Fibroblast of skin of abdomen (primary cell): Measurements from ENCODE around the gene TBPL1.

Source experiments
- DNase-seq: peaks from one replicate; pipeline ENCODE4 v3.0.0-alpha.2; 2013

The TBPL1 gene

GRCh38 chr6:134007077-134007476, 54.1 kb downstream of the TBPL1 start:
- no peak for DNase-seq

GRCh38 chr6:134009876-134010275, 56.9 kb downstream of the TBPL1 start:
- DNase-seq, result no peak

- DNase-seq, result no peak
These were observed 57.4 kb downstream of the TBPL1 start for GRCh38 chr6:134010400-134010799.

- DNase-seq, result no peak
These were observed 58.0 kb downstream of the TBPL1 start for GRCh38 chr6:134010974-134011373.

- DNase-seq, result no peak
These were observed 61.6 kb downstream of the TBPL1 start for GRCh38 chr6:134014588-134015137.

- DNase-seq, result no peak
These were observed 62.9 kb downstream of the TBPL1 start for GRCh38 chr6:134015719-134016557.

- no peak for DNase-seq
These were observed 63.5 kb downstream of the TBPL1 start for GRCh38 chr6:134016558-134016814.

- no peak for DNase-seq
These were observed 67.0 kb downstream of the TBPL1 start for GRCh38 chr6:134020071-134020470.

GRCh38 chr6:134020543-134020942, 67.5 kb downstream of the TBPL1 start:
- DNase-seq, result no peak

- no peak for DNase-seq
These were observed 67.9 kb downstream of the TBPL1 start for GRCh38 chr6:134020968-134021367.

GRCh38 chr6:134021396-134022122, 68.5 kb downstream of the TBPL1 start:
- no peak for DNase-seq

GRCh38 chr6:134022650-134023049, 69.6 kb downstream of the TBPL1 start:
- DNase-seq, result no peak

GRCh38 chr6:134026597-134026996, 73.6 kb downstream of the TBPL1 start:
- no peak for DNase-seq

- no peak for DNase-seq
These were observed 75.4 kb downstream of the TBPL1 start for GRCh38 chr6:134028438-134028837.

GRCh38 chr6:134029495-134030455, 76.8 kb downstream of the TBPL1 start:
- DNase-seq, result peak; percentile 33

GRCh38 chr6:134031696-134032255, 78.8 kb downstream of the TBPL1 start:
- peak; percentile 49 for DNase-seq

GRCh38 chr6:134034478-134034877, 81.5 kb downstream of the TBPL1 start:
- DNase-seq, result no peak

- DNase-seq, result no peak
These were observed 82.2 kb downstream of the TBPL1 start for GRCh38 chr6:134034961-134035822.

- no peak for DNase-seq
These were observed 82.8 kb downstream of the TBPL1 start for GRCh38 chr6:134035823-134036296.

GRCh38 chr6:134039116-134039515, 86.1 kb downstream of the TBPL1 start:
- no peak for DNase-seq
